GM21576 (cell line): ENCODE data around the gene GNAI2.
"Not testable (repeated sequence)": the region's sequence is repeated elsewhere in the genome, so short reads cannot be mapped to it uniquely, and the experiment has no call there.

ENCODE experiments used
- ATAC-seq: cut with Tn5 transposase; IDR thresholded peaks from one replicate; pipeline ENCODE4 v1.9.1; 2021; ENCODE audit warnings: mild to moderate bottlenecking, moderate library complexity; ENCODE audit not compliant: unreplicated experiment

GNAI2 gene

GRCh38 chr3:50263478-50264382, 27.7 kb downstream of the GNAI2 start:
- no peak for ATAC-seq

- no peak for ATAC-seq
These were observed 28.5 kb downstream of the GNAI2 start for GRCh38 chr3:50264383-50264963.

- ATAC-seq, result no peak
These were observed 29.0 kb downstream of the GNAI2 start for GRCh38 chr3:50264964-50265485.

GRCh38 chr3:50265571-50265970, 29.6 kb downstream of the GNAI2 start:
- ATAC-seq, result no peak

GRCh38 chr3:50266017-50266416, 30.0 kb downstream of the GNAI2 start:
- no peak for ATAC-seq

- no peak for ATAC-seq
These were observed 30.8 kb downstream of the GNAI2 start for GRCh38 chr3:50266836-50267235.

- ATAC-seq, result no peak
These were observed 31.4 kb downstream of the GNAI2 start for GRCh38 chr3:50267280-50267913.

- no peak for ATAC-seq
These were observed 32.3 kb downstream of the GNAI2 start for GRCh38 chr3:50268276-50268675.

- no peak for ATAC-seq
These were observed 32.9 kb downstream of the GNAI2 start, which contains the start of gene SEMA3B for GRCh38 chr3:50268703-50269451. Gene SEMA3B, plus strand, starts transcription at chr3:50269147. Its CDS starts 94 bp downstream, at chr3:50269241.

GRCh38 chr3:50269460-50269859, 33.5 kb downstream of the GNAI2 start:
- ATAC-seq, result no peak

- no peak for ATAC-seq
These were observed 34.0 kb downstream of the GNAI2 start for GRCh38 chr3:50269977-50270413.

GRCh38 chr3:50270422-50271224, 34.6 kb downstream of the GNAI2 start:
- ATAC-seq, result no peak

- ATAC-seq, result no peak
These were observed 35.4 kb downstream of the GNAI2 start for GRCh38 chr3:50271314-50271936.

GRCh38 chr3:50272538-50272910, 36.5 kb downstream of the GNAI2 start:
- ATAC-seq, result not testable (repeated sequence)

- peak; percentile 81 for ATAC-seq
These were observed 37.1 kb downstream of the GNAI2 start for GRCh38 chr3:50272911-50273688.

- ATAC-seq, result no peak
These were observed 37.7 kb downstream of the GNAI2 start for GRCh38 chr3:50273689-50274065.

- ATAC-seq, result no peak
These were observed 38.5 kb downstream of the GNAI2 start for GRCh38 chr3:50274371-50275104.
